ENCODE data around the gene REV1. TPM values are rescaled to one million over a fixed set of nuclear protein-coding genes. Genes with fewer than 3 reads are reported as not detected.

The REV1 gene
- total and polyA plus RNA-seq, 2 of the 4 experiments (the other 2 are of a cell fraction): 13.4 to 30.1 TPM

- Histone ChIP-seq H3K4ac (ENCODE audit: low read depth, low read length) (no peak overlapping the region), H2BK15ac (ENCODE audit: low read depth, low read length) (no peak overlapping the region), H3K9me3 (ENCODE audit: control insufficient read depth, insufficient read depth, low read length) (no peaks in the 10 kb centered on the region; the same call in 1 of the 2 replicates), H2AFZ (replicated peaks; ENCODE audit: low read length, poor library complexity) (no peak overlapping the region), H3K9me1 (ENCODE audit: insufficient read depth, low read length) (no peaks in the 10 kb centered on the region), H3K18ac (ENCODE audit: low read depth, low read length) (no peak overlapping the region), H2BK120ac (ENCODE audit: low read depth, low read length) (no peak overlapping the region), H2BK20ac (ENCODE audit: low read depth, low read length) (no peak overlapping the region), H3K23ac (ENCODE audit: low read depth, low read length) (no peak overlapping the region), H3K27ac (ENCODE audit: insufficient read depth, low read length) (no peak overlapping the region), H4K20me1 (ENCODE audit: insufficient read depth, low read length) (no peaks in the 10 kb centered on the region), H3K4me2 (ENCODE audit: low read depth, low read length) (no peak overlapping the region), H2AK5ac (ENCODE audit: low read depth, low read length) (no peak overlapping the region), H4K91ac (ENCODE audit: insufficient read depth, low read depth, low read length) (no peak overlapping the region), H3K4me3 (ENCODE audit: insufficient read depth, low read depth, low read length) (no peak overlapping the region), H2AK9ac (replicated peaks; ENCODE audit: low read depth, low read length, poor library complexity) (no peak overlapping the region), H4K5ac (ENCODE audit: low read depth, low read length) (no peak overlapping the region), H3K56ac (ENCODE audit: extremely low read depth, insufficient read depth, low read length) (no peak overlapping the region), H4K8ac (ENCODE audit: low read depth in 2 of 2, low read length in 2 of 2) (no peak overlapping the region), H3K14ac (replicated peaks; ENCODE audit: low read depth, low read length) (no peak overlapping the region), H3K36me3 (ENCODE audit: control insufficient read depth, insufficient read depth, low read length) (no peaks in the 10 kb centered on the region), H3K9ac (ENCODE audit: low read depth, low read length) (no peak overlapping the region), H2BK5ac (ENCODE audit: low read depth, low read length, poor library complexity, severe bottlenecking) (no peak overlapping the region), H3K4me1 (ENCODE audit: control insufficient read depth, insufficient read depth, low read length) (no peaks in the 10 kb centered on the region), H3K79me1 (ENCODE audit: low read depth in 1 of 2, low read length in 2 of 2) (no peaks in the 10 kb centered on the region), H3K27me3 (ENCODE audit: control insufficient read depth, insufficient read depth, low read length) (peaks cover 26% of the 10 kb centered on the region)
- ATAC-seq (ENCODE audit: low read depth) (no peak), DNase-seq (no peak)
- BruUV-seq (replicated peaks): no TSS peak
- intact Hi-C loops (cut with micrococcal nuclease) (no loop called here), in situ Hi-C loops (cut with MboI; ENCODE audit: low sequenced_read_pairs) (loop anchor here (25.0 kb wide), 1 partner anchor 883 kb away; no protein-coding TSS in a partner anchor), dilution Hi-C loops (cut with HindIII; ENCODE audit: low sequenced_read_pairs, unreplicated experiment) (no loop called here)
- CTCF ChIA-PET: no interaction called here
- no peak for TF ChIP-seq SMC3 (IDR thresholded peaks at IDR 0.05; ENCODE audit: low read depth, low read length)
- TF ChIP-seq MXI1 (IDR thresholded peaks at IDR 0.05; ENCODE audit: borderline replicate concordance, low read depth, low read length): no peak
- TF ChIP-seq MAZ (IDR thresholded peaks at IDR 0.05; ENCODE audit: borderline replicate concordance, low read depth, low read length): no peak
- TF ChIP-seq USF2 (IDR thresholded peaks at IDR 0.05; ENCODE audit: low read depth, low read length): no peak
- TF ChIP-seq RFX5 (IDR thresholded peaks at IDR 0.05; ENCODE audit: low read depth, low read length): no peak
- no peak for TF ChIP-seq NFE2L2 (IDR thresholded peaks at IDR 0.05; ENCODE audit: low read depth, low read length)
- TF ChIP-seq RAD21 (IDR thresholded peaks at IDR 0.05; ENCODE audit: low read length): no peak
- TF ChIP-seq BHLHE40 (IDR thresholded peaks at IDR 0.05; ENCODE audit: low read depth, low read length): no peak
- no peak for TF ChIP-seq CTCF (conservative IDR thresholded peaks at IDR 0.05; ENCODE audit: low read depth, low read length)
- no peak for TF ChIP-seq MAFK (IDR thresholded peaks at IDR 0.05; ENCODE audit: low read depth, low read length)
- TF ChIP-seq CEBPB (IDR thresholded peaks at IDR 0.05; ENCODE audit: low read depth, low read length): no peak
- POLR2A ChIA-PET (ENCODE audit: unreplicated experiment): no interaction called here
- WGBS, 2 experiments (ENCODE audit: extremely low coverage in 2 of 2, insufficient read length in 1 of 2): 83% methylated on average over 2 of the region's 4 CpGs; no CpG with 5 or more reads in 1 of the 2 experiments
These were observed 30.4 kb upstream of the REV1 start for GRCh38 chr2:99520195-99520594.
